ENCODE results near the gene HIBCH.

GRCh38 chr2:190205657-190206056 is 114.0 kb downstream of the HIBCH start:
- TF ChIP-seq YY1 (IDR thresholded peaks at IDR 0.05; ENCODE audit: insufficient read depth, insufficient read length) (no peak), ZNF274 (IDR thresholded peaks at IDR 0.05; ENCODE audit: low read depth, low read length) (no peak)
